NCI-H82 (cell line): ENCODE measurements around the gene GUCY2C.
"Not testable (repeated sequence)": the region's sequence is repeated elsewhere in the genome, so short reads cannot be mapped to it uniquely, and the experiment has no call there.

Source experiments
- DNase-seq: peaks from one replicate; lab custom pipeline; 2025; lab: John Stamatoyannopoulos, UW

GUCY2C gene

GRCh38 chr12:14696265-14696741 lies at the start of gene GUCY2C:
TSS of gene GUCY2C (minus strand) at chr12:14696599. CDS start at chr12:14696448, 151 bp downstream.
- no peak for DNase-seq

- no peak for DNase-seq
Measured at GRCh38 chr12:14743061-14743460, 46.7 kb upstream of the GUCY2C start.

GRCh38 chr12:14741942-14742341 lies 45.5 kb upstream of the GUCY2C start:
- no peak for DNase-seq

GRCh38 chr12:14741153-14741552 lies 44.8 kb upstream of the GUCY2C start:
- no peak for DNase-seq

DNA sequence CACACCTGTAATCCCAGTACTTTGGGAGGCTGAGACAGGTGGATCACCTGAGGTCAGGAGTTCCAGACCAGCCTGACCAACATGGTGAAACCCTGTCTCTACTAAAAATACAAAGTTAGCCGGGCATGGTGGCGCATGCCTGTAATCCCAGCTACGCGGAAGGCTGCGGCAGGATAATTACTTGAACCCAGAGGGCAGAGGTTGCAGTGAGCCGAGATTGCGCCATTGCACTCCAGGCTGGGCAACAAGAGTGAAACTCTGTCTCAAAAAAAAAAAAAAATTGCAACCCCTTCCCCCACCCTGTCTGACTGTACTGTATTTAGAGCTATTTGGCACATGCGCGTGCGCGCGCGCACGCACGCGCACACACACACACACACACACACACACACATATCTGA lies 40.0 kb upstream of the GUCY2C start:
- not testable (repeated sequence) for DNase-seq

DNA sequence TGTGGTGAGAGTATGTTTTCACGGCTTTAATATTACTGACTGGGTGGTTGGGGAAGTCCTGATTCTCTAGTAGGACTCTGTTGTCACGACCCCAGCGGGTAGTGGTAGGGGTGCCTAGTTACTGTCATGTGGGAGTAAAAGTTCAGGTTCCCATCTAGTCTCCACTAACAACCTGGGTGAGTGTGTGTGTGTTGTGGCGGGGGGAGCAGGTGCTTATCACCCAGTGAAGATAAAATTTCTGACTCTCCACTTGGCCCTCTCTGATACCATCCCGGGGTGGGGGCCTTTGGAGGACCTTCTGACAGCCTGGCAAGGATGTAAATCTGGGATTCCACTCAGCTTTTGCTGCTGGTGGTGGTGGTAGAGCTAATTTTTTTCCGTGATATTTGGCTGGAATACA lies 35.4 kb upstream of the GUCY2C start:
- DNase-seq: no peak

DNA sequence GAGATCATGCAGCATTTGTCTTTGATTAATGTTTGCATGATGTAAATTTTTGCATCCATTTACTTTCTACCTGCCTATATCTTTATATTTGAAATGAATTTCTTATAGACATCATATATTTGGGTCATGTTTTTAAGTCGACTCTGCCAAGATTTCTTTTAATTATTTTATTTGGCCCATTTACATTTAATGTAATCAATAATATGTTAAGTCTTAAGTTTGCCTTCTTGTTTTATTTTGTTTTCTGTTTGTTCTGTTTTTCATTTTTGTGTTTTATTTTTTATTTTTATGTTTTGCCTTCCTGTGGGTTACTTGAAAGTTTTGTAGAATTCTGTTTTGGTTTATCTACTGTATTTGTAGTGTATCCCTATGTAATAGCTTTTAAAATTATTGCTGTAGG lies 33.2 kb upstream of the GUCY2C start:
- no peak for DNase-seq

DNA sequence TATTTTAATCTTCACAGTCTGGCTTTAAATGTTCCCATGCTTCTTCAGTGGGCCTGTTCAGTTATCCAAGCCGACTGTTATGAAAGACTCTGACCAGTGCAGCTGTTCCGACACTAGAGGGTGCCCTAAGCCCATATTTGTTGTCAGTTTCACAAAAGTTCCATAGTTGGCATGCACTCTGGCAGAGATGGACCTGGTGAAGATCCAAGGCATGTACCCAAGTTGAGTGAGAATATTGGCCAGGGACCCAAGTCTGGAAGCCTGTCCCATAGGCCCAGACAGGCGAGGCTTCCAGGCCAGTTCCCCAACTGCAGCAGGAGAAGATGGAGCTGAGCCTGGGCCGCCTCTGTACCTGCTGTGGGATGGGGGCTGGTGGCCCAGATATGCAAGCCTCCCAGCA lies 27.4 kb upstream of the GUCY2C start:
- peak; percentile 72 for DNase-seq

- peak; percentile 71 for DNase-seq
Measured at GRCh38 chr12:14716848-14717444, 20.5 kb upstream of the GUCY2C start.

GRCh38 chr12:14714437-14714836 lies 18.0 kb upstream of the GUCY2C start:
- DNase-seq: no peak

DNA sequence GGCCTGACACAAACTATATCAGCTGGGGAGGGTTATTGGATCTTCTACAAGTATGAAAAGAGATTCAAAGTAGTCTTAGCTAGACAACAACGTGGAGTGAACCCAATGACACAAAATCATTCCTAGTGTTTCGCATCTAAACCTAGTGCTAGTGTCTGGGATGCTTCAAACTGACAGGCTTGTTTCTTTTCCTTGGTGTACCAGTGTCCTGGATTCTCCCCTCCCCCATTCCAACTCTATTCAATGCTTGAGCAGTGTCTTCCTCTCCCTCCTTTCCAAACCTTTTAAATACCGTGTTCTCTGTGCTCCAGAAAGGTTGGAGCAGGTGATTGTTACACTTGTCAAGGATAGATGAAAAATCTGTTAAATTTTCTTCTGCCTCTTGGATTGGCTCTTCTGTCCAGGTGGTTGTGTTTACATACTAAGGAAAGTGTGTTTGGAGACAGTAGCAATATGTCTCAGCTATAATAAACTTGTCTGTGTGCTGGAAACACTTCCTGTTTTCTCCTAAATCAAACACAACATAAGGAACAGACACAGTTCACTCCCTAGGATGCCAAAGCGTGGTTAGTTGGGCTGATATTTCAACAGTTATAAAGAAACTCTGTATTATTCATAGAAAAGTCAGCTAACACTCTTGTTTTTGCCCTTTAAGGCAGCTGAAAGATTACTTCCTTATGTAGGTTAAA lies 14.4 kb upstream of the GUCY2C start:
- DNase-seq: no peak

- no peak for DNase-seq
Measured at GRCh38 chr12:14701809-14702568, 5.6 kb upstream of the GUCY2C start.

DNA sequence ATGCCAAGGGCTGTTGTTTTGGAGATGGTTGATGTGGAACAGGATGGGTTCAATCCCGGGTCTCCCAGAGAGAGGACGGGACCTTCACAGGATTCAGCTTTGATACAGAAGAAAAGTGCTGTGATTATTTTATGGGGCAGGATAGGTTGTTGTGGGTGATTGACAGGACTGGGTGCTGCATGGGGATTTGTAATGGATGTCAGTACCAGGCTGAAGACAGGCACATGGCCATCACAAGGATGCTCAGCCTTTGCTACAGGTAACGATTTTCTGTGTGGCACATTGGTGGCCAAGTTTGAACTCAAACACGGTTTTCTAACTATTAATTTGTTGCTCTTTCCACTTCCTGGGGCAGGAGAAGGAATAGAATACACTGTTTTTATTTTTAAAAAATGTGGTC lies 4.5 kb upstream of the GUCY2C start:
- no peak for DNase-seq

DNA sequence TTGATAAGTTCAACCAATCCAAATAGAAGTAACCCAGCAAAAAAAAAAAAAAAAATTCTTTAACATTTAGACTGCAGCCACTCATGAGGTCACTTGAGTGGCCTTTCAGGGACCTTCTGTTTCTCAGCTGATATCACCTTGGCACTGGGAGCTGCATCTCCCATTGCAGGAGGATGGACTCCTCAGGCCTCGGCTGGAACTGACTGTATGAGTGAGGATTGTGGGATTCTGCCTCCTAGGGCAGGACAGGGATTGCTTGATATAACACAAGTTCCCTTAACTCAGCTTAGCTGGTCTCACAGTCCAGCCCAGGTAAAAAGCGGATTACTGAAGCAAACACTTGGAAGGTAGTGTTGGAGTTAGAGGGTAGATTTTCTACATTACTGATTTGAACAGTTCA lies 3.5 kb upstream of the GUCY2C start:
- DNase-seq: no peak

- no peak for DNase-seq
Measured at GRCh38 chr12:14698555-14698954, 2.2 kb upstream of the GUCY2C start.

GRCh38 chr12:14695715-14696141 lies 671 bp downstream of the GUCY2C start:
- no peak for DNase-seq

DNA sequence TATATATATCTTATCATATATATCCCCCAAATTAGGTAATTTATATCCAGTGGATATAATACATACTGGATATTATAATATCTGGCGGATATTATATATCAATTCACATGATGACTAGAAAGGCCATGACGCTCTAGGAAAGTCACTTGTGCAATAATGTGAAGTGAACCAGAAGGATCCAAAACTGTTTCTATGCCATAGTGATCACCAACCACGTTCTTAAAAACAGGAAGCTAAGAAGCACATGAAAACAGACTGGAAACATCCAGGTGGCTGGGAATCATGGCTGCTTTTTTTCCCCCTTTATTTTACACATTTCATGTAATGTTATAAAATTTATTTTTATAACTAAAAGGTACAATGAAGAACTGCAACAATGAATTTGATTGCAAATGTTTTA lies 1.4 kb downstream of the GUCY2C start:
- no peak for DNase-seq

- no peak for DNase-seq
Measured at GRCh38 chr12:14694145-14694714, 2.2 kb downstream of the GUCY2C start.

- no peak for DNase-seq
Measured at GRCh38 chr12:14693116-14693515, 3.3 kb downstream of the GUCY2C start.

DNA sequence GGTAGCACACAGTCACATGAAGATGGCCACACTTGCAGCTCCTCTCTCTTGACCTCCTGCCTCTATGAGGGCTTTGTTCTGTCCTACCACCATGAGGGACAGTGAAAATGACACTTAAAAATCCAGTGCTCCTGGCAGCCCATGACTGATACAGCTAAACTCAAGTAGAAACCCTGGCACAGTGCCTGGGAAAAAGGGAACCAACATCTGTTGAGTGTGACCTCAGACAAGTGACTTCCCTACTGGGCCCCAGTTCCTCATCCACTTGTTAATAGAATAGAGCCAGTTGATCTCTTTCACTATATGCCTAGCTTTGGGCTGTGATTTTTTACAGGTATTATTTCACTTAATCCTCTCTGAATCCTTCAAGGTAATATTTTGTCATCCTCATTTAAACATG lies 4.8 kb downstream of the GUCY2C start:
- DNase-seq: peak; percentile 46

DNA sequence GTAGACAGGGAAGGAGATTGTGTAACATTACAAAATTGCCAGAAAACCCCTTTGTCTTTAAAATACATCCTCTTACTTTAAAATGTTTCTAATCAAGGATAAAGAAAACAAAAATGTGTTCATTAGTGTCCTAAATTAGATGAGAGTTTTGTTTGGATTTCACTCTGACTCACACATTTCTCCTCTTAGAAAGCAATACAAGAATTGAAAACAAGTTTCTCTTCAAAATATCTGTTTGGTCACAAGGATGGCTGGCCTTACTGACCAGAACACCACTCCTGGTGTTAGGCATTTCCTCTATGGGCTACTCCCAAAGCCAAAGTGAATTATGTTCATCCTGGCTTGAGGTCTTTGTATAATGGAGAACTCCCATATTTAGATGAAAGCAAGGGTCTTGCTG lies 6.4 kb downstream of the GUCY2C start:
- no peak for DNase-seq

DNA sequence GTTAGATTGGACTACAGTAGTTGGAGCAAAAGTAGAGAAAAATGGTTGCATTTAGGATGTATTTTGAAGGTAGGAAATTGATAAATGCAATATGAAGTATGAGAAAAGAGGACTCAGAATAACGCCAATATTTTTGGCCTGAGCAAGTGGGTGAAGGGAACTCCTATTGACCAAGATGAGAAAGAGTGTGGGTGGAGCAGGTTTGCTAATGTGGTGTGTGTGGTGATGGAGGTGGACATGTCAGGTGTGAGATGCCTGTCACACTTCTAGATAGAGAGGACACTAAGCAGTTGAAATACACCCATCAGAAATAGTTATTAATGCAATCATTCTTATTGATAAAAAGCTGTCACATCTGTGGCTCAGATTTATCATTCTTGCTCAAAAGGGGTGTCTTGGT lies 7.3 kb downstream of the GUCY2C start:
- no peak for DNase-seq

GRCh38 chr12:14682231-14682630 lies 14.2 kb downstream of the GUCY2C start:
- DNase-seq: not testable (repeated sequence)
